G401 (cell line): ENCODE measurements around the gene EIF1AX. TPM values are rescaled to one million over a fixed set of nuclear protein-coding genes. Genes with fewer than 3 reads are reported as not detected.
A peak's percentile ranks its signal among the peaks of the same experiment; 100 is the strongest.
"Not testable (repeated sequence)": the region's sequence is repeated elsewhere in the genome, so short reads cannot be mapped to it uniquely, and the experiment has no call there.

Experiments used
- DNase-seq: peaks from one replicate; pipeline ENCODE4 v3.0.0-alpha.2; 2015; ENCODE audit warnings: low spot score
- in situ Hi-C: cut with HindIII; loops from 2 replicates; pipeline ENCODE4 v1.10.0; 2016; ENCODE audit warnings: low sequenced_read_pairs, mixed read lengths
- total RNA-seq: library from RNA; depleted of rRNA; stranded (reverse); fragments of >200 nt; shearing (Covaris generic); gene quantifications from 2 replicates; pipeline ENCODE4 v1.2.3, GENCODE V29; 2014; rRNA removed

Gene EIF1AX
- 58.7 and 90.4 TPM in 2 replicates for total RNA-seq

- peak; percentile 98 for DNase-seq
- in situ Hi-C loops = no loop called here
These were observed at the start of gene EIF1AX for GRCh38 chrX:20141281-20142220. Gene EIF1AX (minus strand): TSS chrX:20141838. CDS start chrX:20141640, 198 bp downstream.

GRCh38 chrX:20189171-20189570 is 47.5 kb upstream of the EIF1AX start:
- in situ Hi-C loops = no loop called here
- DNase-seq = no peak

- no peak for DNase-seq
- in situ Hi-C loops = no loop called here
These were observed 40.1 kb upstream of the EIF1AX start for GRCh38 chrX:20181598-20182329.

- in situ Hi-C loops = no loop called here
These were observed 35.5 kb upstream of the EIF1AX start for GRCh38 chrX:20177093-20177492.

GRCh38 chrX:20173856-20174255 is 32.2 kb upstream of the EIF1AX start:
- DNase-seq = no peak
- in situ Hi-C loops = no loop called here

More at GRCh38 chrX:20177093-20177492, 35.5 kb upstream of the EIF1AX start:
- no peak for DNase-seq

- no peak for DNase-seq
- in situ Hi-C loops = no loop called here
These were observed 31.7 kb upstream of the EIF1AX start for GRCh38 chrX:20173313-20173712.

- DNase-seq = no peak
- in situ Hi-C loops = no loop called here
These were observed 30.2 kb upstream of the EIF1AX start for GRCh38 chrX:20171887-20172286.

- DNase-seq, in situ Hi-C loops: not testable (repeated sequence)
These were observed 20.9 kb upstream of the EIF1AX start for GRCh38 chrX:20162516-20162915.

GRCh38 chrX:20159797-20160385 is 18.3 kb upstream of the EIF1AX start:
- in situ Hi-C loops = no loop called here
- no peak for DNase-seq

- in situ Hi-C loops = no loop called here
These were observed 10.1 kb upstream of the EIF1AX start for GRCh38 chrX:20151689-20152088.

GRCh38 chrX:20149326-20149725 is 7.7 kb upstream of the EIF1AX start:
- in situ Hi-C loops = no loop called here
- DNase-seq = no peak

More at GRCh38 chrX:20151689-20152088, 10.1 kb upstream of the EIF1AX start:
- no peak for DNase-seq

- DNase-seq = no peak
- in situ Hi-C loops = no loop called here
These were observed 5.9 kb upstream of the EIF1AX start for GRCh38 chrX:20147561-20147960.

GRCh38 chrX:20144491-20144890 is 2.9 kb upstream of the EIF1AX start:
- DNase-seq = no peak
- in situ Hi-C loops = no loop called here

- in situ Hi-C loops = no loop called here
- no peak for DNase-seq
These were observed 1.9 kb upstream of the EIF1AX start for GRCh38 chrX:20143561-20143960.

GRCh38 chrX:20143111-20143510 is 1.5 kb upstream of the EIF1AX start:
- DNase-seq = no peak
- in situ Hi-C loops = no loop called here

GRCh38 chrX:20140420-20140819 is 1.2 kb downstream of the EIF1AX start:
- in situ Hi-C loops = no loop called here
- no peak for DNase-seq

GRCh38 chrX:20139966-20140365 is 1.7 kb downstream of the EIF1AX start:
- in situ Hi-C loops = no loop called here
- no peak for DNase-seq

- DNase-seq = no peak
- in situ Hi-C loops = no loop called here
These were observed 5.7 kb downstream of the EIF1AX start for GRCh38 chrX:20135944-20136343.

- no peak for DNase-seq
- in situ Hi-C loops = no loop called here
These were observed 9.0 kb downstream of the EIF1AX start for GRCh38 chrX:20132666-20133065.

GRCh38 chrX:20130357-20130756 is 11.3 kb downstream of the EIF1AX start:
- DNase-seq = no peak
- in situ Hi-C loops = no loop called here
